ENCODE measurements around the gene EDN2. TPM values are rescaled to one million over a fixed set of nuclear protein-coding genes. Genes with fewer than 3 reads are reported as not detected.

EDN2 gene
- total RNA-seq, 1 experiment from 2014 or later, result 0.24 TPM

- H3K79me1 ChIP-seq (ENCODE audit: insufficient read depth, low read depth, low read length, poor library complexity, severe bottlenecking), result no peaks in the 10 kb centered on the region
Measured at GRCh38 chr1:41488040-41488951, 3.8 kb upstream of the EDN2 start.

More at GRCh38 chr1:41488040-41488951, 3.8 kb upstream of the EDN2 start:
- Histone ChIP-seq H3K56ac (ENCODE audit: insufficient read length, low read depth, low read length) (no peak overlapping the region), H3K79me2 (ENCODE audit: insufficient read depth, low read length) (no peaks in the 10 kb centered on the region), H3K18ac (ENCODE audit: insufficient read length, low read depth, low read length) (no peak overlapping the region), H4K20me1 (ENCODE audit: control insufficient read depth, insufficient read depth, insufficient read length) (no peaks in the 10 kb centered on the region), H2BK5ac (ENCODE audit: insufficient read length, low read length) (no peak overlapping the region), H3K27ac (ENCODE audit: insufficient read length, low read depth, low read length) (no peak overlapping the region), H3K9me3 (ENCODE audit: control insufficient read depth, low read depth, low read length) (no peaks in the 10 kb centered on the region), H2BK15ac (ENCODE audit: low read depth, low read length) (no peak overlapping the region), H4K5ac (ENCODE audit: insufficient read length, low read depth, low read length) (no peak overlapping the region), H4K91ac (ENCODE audit: insufficient read length, low read depth, low read length) (no peak overlapping the region), H2BK20ac (ENCODE audit: low read depth, low read length, poor library complexity, severe bottlenecking) (no peak overlapping the region), H3K27me3 (ENCODE audit: insufficient read depth, low read length) (no peaks in the 10 kb centered on the region), H3K4me1 (ENCODE audit: insufficient read depth, low read length) (no peaks in the 10 kb centered on the region; the same call in 1 of the 2 replicates), H2AFZ (ENCODE audit: low read length) (no peak overlapping the region), H3K4me2 (ENCODE audit: insufficient read depth, insufficient read length, low read length) (no peak overlapping the region), H3T11ph (ENCODE audit: low read length) (no peak overlapping the region), H2AK5ac (ENCODE audit: insufficient read length, low read length) (no peak overlapping the region), H2BK120ac (ENCODE audit: low read depth, low read length, poor library complexity, severe bottlenecking) (no peak overlapping the region), H2BK12ac (ENCODE audit: insufficient read length, low read depth, low read length) (no peak overlapping the region), H3K4ac (ENCODE audit: low read depth, low read length) (no peak overlapping the region), H4K8ac (replicated peaks; ENCODE audit: insufficient read length, low read depth, low read length) (no peak overlapping the region), H3K14ac (ENCODE audit: insufficient read depth, low read length) (no peak overlapping the region), H3K9ac (ENCODE audit: extremely low read depth, insufficient read length, low read length) (no peak overlapping the region), H3K23ac (ENCODE audit: insufficient read length, low read depth, low read length) (no peak overlapping the region), H3K23me2 (ENCODE audit: insufficient read length, low read depth, low read length, poor library complexity, severe bottlenecking) (no peaks in the 10 kb centered on the region)
- peaks cover 33 to 47% of the 10 kb centered on the region in 2 experiments for H3K4me1 Mint-ChIP-seq
- H3K9me3 Mint-ChIP-seq, result peaks cover 0 to 3% of the 10 kb centered on the region in 2 experiments; a peak in 2 of 5 replicates
- no peak for DNase-seq
- no CpG with 5 or more reads among the region's 11 CpGs for WGBS (ENCODE audit: extremely low coverage, insufficient read length, low lambda C conversion rate)
- TF ChIP-seq, protein P1, sequence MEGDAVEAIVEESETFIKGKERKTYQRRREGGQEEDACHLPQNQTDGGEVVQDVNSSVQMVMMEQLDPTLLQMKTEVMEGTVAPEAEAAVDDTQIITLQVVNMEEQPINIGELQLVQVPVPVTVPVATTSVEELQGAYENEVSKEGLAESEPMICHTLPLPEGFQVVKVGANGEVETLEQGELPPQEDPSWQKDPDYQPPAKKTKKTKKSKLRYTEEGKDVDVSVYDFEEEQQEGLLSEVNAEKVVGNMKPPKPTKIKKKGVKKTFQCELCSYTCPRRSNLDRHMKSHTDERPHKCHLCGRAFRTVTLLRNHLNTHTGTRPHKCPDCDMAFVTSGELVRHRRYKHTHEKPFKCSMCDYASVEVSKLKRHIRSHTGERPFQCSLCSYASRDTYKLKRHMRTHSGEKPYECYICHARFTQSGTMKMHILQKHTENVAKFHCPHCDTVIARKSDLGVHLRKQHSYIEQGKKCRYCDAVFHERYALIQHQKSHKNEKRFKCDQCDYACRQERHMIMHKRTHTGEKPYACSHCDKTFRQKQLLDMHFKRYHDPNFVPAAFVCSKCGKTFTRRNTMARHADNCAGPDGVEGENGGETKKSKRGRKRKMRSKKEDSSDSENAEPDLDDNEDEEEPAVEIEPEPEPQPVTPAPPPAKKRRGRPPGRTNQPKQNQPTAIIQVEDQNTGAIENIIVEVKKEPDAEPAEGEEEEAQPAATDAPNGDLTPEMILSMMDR (conservative IDR thresholded peaks at IDR 0.05), result no peak
- no peak overlapping the region for H3K27ac Mint-ChIP-seq
- H3K36me3 Mint-ChIP-seq (ENCODE audit: insufficient read depth in 1 of 3, low read depth in 3 of 3), result peaks cover 0 to 2% (median 2%) of the 10 kb centered on the region in 3 experiments; a peak in 1 of 7 replicates
- H3K27me3 Mint-ChIP-seq (ENCODE audit: low read depth), result peaks cover 13% of the 10 kb centered on the region
- no peak overlapping the region for H3K4me3 Mint-ChIP-seq

Measured in H9 (cell line).